HL-60 (cell line): ENCODE data around the gene DENND1A.

Experiments
- CTCF ChIP-seq: IDR thresholded peaks from one replicate; pipeline ENCODE4 v1.5.1; 2011; ENCODE audit warnings: low read length, control low read depth, inconsistent platforms; ENCODE audit not compliant: insufficient read depth
- GABPA ChIP-seq: IDR thresholded peaks from 2 replicates; pipeline ENCODE4 v1.6.1; 2012; ENCODE audit warnings: low read depth
- POLR2AphosphoS5 ChIP-seq: IDR thresholded peaks from 2 replicates; pipeline ENCODE4 v1.6.1; 2012; ENCODE audit warnings: low read depth
- REST ChIP-seq: IDR thresholded peaks from 2 replicates; pipeline ENCODE4 v1.6.1; 2012; ENCODE audit warnings: low read depth; ENCODE audit not compliant: insufficient replicate concordance
- SPI1 ChIP-seq: IDR thresholded peaks from 2 replicates; pipeline ENCODE4 v1.6.1; 2012; ENCODE audit warnings: low read depth, mild to moderate bottlenecking, borderline replicate concordance

- TF ChIP-seq CTCF (no peak), POLR2AphosphoS5 (no peak), GABPA (no peak), REST (no peak), SPI1 (no peak)
These were observed 272.8 kb downstream of the DENND1A start for GRCh38 chr9:123657099-123657498.
